Gastroesophageal sphincter (tissue), 4 donors: Measurements from ENCODE around the gene RAPGEF5. TPM values are rescaled to one million over a fixed set of nuclear protein-coding genes. Genes with fewer than 3 reads are reported as not detected.

Source experiments
- ATAC-seq: fragments of 150-250 bp; one replicate; pipeline ENCODE4 v1.9.1; 2016; ENCODE audit warnings: mild to moderate bottlenecking, moderate library complexity
- H3K27ac ChIP-seq, 4 donors: fragments of 200-600 bp; sonication (generic) in 3 of 4; 1 replicate in 3 of 4; 2 replicates in 1 of 4; pipeline ENCODE4 v1.5.1; 2016 to 2019
- H3K27me3 ChIP-seq: fragments of 200-600 bp; sonication (generic); one replicate; pipeline ENCODE4 v1.5.1; 2019
- H3K36me3 ChIP-seq, 2 donors: fragments of 200-600 bp; sonication (generic); one replicate each; pipeline ENCODE4 v1.5.1; 2019; ENCODE audit warnings: control low read depth in 1 of 2
- H3K4me1 ChIP-seq, 3 donors: fragments of 200-600 bp; sonication (generic); 1 replicate in 2 of 3; 2 replicates in 1 of 3; pipeline ENCODE4 v1.5.1; 2016 to 2019; ENCODE audit warnings: control low read depth in 2 of 3
- H3K4me3 ChIP-seq, 2 donors: fragments of 200-600 bp; sonication (generic); one replicate each; pipeline ENCODE4 v1.5.1; 2019; ENCODE audit warnings: mild to moderate bottlenecking in 1 of 2, moderate library complexity in 1 of 2
- H3K9me3 ChIP-seq, 3 donors: fragments of 200-600 bp; sonication (generic); one replicate each; pipeline ENCODE4 v1.5.1; 2017 to 2019; ENCODE audit warnings: control low read depth in 2 of 3
- EP300 ChIP-seq: sonication (generic); formaldehyde crosslinking; IDR thresholded peaks from one replicate; pipeline ENCODE4 v1.6.1; 2017; ENCODE audit warnings: antibody characterized with exemption, mild to moderate bottlenecking
- POLR2A ChIP-seq, 2 donors: fragments of 450-650 bp; IDR thresholded peaks; one replicate each; pipeline ENCODE4 v1.6.1; 2017; ENCODE audit warnings: antibody characterized with exemption in 2 of 2, mild to moderate bottlenecking in 2 of 2, moderate library complexity in 1 of 2
- POLR2AphosphoS5 ChIP-seq: sonication (generic); formaldehyde crosslinking; IDR thresholded peaks from one replicate; pipeline ENCODE4 v1.6.1; 2017; ENCODE audit warnings: antibody characterized with exemption
- WGBS, 2 donors: methylation state at CpG; one replicate each; pipeline ENCODE4 v1.1.5; 2018; ENCODE audit warnings: low coverage in 1 of 2; 5-methylcytosine and 5-hydroxymethylcytosine counted together
- total RNA-seq, 4 donors: library from RNA; depleted of rRNA; stranded (reverse); fragments of >200 nt; gene quantifications; one replicate each; pipeline ENCODE4 v1.1.0, GENCODE V29; 2016
- TF ChIP-seq, protein P1 (sequence below), 4 experiments: fragments of 200-600 bp in 2 of 4; fragments of 450-650 bp in 2 of 4; sonication (generic) in 1 of 4; IDR thresholded peaks; one replicate each; pipeline ENCODE4 v1.5.1; 2017 to 2019; ENCODE audit warnings: antibody characterized with exemption in 4 of 4, mild to moderate bottlenecking in 2 of 4, moderate library complexity in 2 of 4

RAPGEF5 gene
- total RNA-seq, 4 donors from 2014 or later, result 21.5 to 29.8 (median 26.6) TPM

DNA sequence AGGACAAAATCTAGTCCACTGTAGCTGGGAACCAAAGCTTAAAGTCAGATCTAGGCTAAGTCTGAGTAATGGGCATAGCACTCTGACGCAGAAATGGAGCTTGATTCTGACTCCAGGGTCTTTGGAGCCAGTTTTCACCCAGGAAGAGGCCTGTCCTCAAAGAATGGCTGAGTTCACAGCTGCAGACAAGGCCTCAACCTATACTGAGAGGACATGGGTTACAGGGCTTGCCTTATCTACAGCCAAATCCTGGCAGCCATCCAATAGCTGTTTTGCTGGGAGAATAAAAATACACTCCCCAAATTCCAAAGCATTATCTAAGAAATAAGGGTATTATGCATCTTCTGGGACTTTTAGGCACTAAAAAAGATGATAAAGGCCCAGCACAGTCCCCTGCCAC, 154.8 kb downstream of the RAPGEF5 start:
- Histone ChIP-seq H3K9me3 (no peaks in the 10 kb centered on the region), H3K27ac (no peak overlapping the region), H3K27me3 (no peaks in the 10 kb centered on the region), H3K36me3 (no peaks in the 10 kb centered on the region), H3K4me3 (no peak overlapping the region), H3K4me1 (peaks cover 0 to 3% (median 0%) of the 10 kb centered on the region in 3 donors)
- 80 to 100% methylated on average over 1 of the region's 1 CpG for WGBS, 2 donors
- TF ChIP-seq POLR2AphosphoS5 (no peak), POLR2A (IDR thresholded peaks at IDR 0.05) (no peak), EP300 (no peak)
- TF ChIP-seq, protein P1, sequence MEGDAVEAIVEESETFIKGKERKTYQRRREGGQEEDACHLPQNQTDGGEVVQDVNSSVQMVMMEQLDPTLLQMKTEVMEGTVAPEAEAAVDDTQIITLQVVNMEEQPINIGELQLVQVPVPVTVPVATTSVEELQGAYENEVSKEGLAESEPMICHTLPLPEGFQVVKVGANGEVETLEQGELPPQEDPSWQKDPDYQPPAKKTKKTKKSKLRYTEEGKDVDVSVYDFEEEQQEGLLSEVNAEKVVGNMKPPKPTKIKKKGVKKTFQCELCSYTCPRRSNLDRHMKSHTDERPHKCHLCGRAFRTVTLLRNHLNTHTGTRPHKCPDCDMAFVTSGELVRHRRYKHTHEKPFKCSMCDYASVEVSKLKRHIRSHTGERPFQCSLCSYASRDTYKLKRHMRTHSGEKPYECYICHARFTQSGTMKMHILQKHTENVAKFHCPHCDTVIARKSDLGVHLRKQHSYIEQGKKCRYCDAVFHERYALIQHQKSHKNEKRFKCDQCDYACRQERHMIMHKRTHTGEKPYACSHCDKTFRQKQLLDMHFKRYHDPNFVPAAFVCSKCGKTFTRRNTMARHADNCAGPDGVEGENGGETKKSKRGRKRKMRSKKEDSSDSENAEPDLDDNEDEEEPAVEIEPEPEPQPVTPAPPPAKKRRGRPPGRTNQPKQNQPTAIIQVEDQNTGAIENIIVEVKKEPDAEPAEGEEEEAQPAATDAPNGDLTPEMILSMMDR (IDR thresholded peaks at IDR 0.05), result no peak
- no peak for ATAC-seq

DNA sequence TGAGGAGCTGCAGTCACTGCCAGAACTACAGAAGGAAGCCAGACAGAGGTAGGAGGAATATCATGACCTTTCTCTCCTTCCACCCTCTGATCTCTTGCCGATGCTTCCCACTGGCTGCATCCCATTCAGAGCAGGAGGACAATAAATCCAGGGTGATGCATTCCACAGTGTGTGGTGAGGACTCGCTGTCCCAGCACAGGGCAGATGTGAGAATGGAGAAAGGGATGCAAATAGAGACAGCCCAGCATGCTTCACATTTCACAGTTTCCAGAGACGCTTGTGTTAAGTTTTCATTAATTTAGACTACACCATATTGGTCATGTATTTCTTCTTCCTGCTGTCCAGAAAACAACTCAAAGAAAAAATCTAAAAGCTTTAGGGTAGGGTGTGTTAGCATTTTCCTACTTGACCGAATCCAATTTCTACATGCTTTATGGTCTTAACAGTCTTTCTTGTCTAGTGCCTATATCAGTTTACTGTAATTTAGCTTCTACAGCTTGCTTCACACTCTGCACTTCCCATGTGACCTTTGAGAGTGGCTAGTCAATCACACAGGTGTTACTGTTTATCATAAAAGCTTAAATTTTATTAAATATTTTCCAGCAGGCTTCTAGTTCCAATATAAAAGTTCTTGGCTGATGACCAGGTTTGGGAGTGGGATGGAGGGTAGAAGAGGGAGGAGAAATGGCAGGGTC, 155.6 kb downstream of the RAPGEF5 start:
- H3K4me3 ChIP-seq, result no peak overlapping the region
- whole genome bisulfite sequencing, 2 donors, result 79 to 83% methylated on average over 4 of the region's 4 CpGs
- H3K4me1 ChIP-seq, result peaks cover 0 to 3% (median 0%) of the 10 kb centered on the region in 3 donors
- no peaks in the 10 kb centered on the region for H3K36me3 ChIP-seq
- no peak overlapping the region for H3K27ac ChIP-seq
- TF ChIP-seq EP300, result no peak
- TF ChIP-seq, protein P1 (IDR thresholded peaks at IDR 0.05), result no peak
- TF ChIP-seq POLR2AphosphoS5, result no peak
- TF ChIP-seq POLR2A (IDR thresholded peaks at IDR 0.05), result no peak
- H3K27me3 ChIP-seq, result no peaks in the 10 kb centered on the region
- H3K9me3 ChIP-seq, result no peaks in the 10 kb centered on the region
- no peak for ATAC-seq

DNA sequence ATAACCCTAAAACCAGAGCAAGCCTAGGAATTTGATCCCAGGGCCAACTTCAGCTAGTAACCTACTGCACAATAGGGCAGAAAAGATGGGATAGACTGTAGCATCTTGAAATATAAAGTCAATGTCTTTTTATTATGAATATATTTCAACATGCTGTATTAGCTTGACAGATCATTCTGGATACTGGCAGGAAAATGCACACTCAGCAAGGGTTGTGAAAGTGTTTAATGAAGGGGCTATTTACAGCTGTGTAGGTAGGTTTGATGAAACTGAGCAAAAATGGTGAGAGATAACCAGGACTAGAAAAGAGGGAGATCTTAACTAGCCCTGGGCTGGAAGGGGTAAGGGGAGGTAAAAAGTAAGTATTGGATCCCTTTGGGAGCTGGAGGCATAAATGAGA, 156.2 kb downstream of the RAPGEF5 start:
- H3K27ac ChIP-seq, result no peak overlapping the region

DNA sequence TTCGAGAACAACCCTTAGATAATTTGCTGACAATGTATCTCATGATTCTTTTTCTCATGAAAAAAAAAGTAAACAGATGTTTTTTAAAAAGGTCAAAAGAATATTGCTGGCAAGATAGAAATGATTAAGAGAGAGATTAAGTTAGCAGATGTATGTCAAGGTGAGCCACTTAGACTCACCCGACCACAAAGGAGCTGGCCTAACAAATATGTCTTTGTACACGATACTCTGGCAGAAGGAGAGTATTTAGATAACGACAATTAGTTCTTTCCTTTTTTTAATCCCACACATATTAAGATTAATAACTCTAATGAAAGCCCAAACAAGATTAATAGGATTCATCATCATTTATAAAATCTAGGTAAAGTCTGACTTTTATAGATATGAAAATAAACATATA, 156.7 kb downstream of the RAPGEF5 start:
- Histone ChIP-seq H3K4me3 (no peak overlapping the region), H3K9me3 (no peaks in the 10 kb centered on the region), H3K27me3 (no peaks in the 10 kb centered on the region), H3K4me1 (peaks cover 0 to 3% (median 0%) of the 10 kb centered on the region in 3 donors), H3K27ac (no peak overlapping the region), H3K36me3 (no peaks in the 10 kb centered on the region)
- no peak for ATAC-seq
- 79 to 90% methylated on average over 2 to 4 of the region's 4 CpGs for WGBS, 2 donors
- no peak for TF ChIP-seq POLR2AphosphoS5
- TF ChIP-seq EP300, result no peak
- no peak for TF ChIP-seq POLR2A (IDR thresholded peaks at IDR 0.05)
- TF ChIP-seq, protein P1 (IDR thresholded peaks at IDR 0.05), result no peak

More for the DNA sequence above, 156.2 kb downstream of the RAPGEF5 start:
- ATAC-seq, result no peak
- TF ChIP-seq, protein P1 (IDR thresholded peaks at IDR 0.05), result no peak
- no peak for TF ChIP-seq POLR2AphosphoS5
- no peak for TF ChIP-seq POLR2A (IDR thresholded peaks at IDR 0.05)
- no peak for TF ChIP-seq EP300
- H3K9me3 ChIP-seq, result no peaks in the 10 kb centered on the region
- H3K4me1 ChIP-seq, result peaks cover 0 to 3% (median 0%) of the 10 kb centered on the region in 3 donors
- no peaks in the 10 kb centered on the region for H3K27me3 ChIP-seq
- no peaks in the 10 kb centered on the region for H3K36me3 ChIP-seq
- no peak overlapping the region for H3K4me3 ChIP-seq

DNA sequence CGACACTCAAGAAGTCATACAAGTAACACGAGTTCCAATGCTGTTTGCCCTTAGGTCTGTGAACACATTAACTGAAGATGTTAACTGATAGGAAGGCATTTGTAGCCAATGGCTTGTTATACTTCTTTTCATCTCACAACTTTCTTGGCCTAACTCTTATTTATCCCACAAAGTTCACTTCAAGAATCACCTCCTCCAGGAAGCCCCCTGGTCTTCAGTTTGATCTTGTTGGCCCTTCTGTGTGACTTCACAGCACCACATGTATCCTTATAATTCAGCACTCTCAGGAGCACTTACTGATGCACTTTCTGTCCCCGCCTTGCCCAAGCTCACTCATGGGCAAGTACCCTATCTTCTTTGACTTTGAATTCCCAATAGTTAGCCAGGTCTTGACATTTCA, 159.6 kb downstream of the RAPGEF5 start:
- H3K4me3 ChIP-seq, result no peak overlapping the region
- no peak for ATAC-seq
- H3K27me3 ChIP-seq, result no peaks in the 10 kb centered on the region
- WGBS, 2 donors, result 85 to 100% methylated on average over 1 to 3 of the region's 3 CpGs
- no peak overlapping the region for H3K27ac ChIP-seq
- H3K36me3 ChIP-seq, result no peaks in the 10 kb centered on the region
- no peaks in the 10 kb centered on the region for H3K9me3 ChIP-seq
- H3K4me1 ChIP-seq, result peaks cover 0 to 11% (median 0%) of the 10 kb centered on the region in 3 donors
- TF ChIP-seq POLR2AphosphoS5, result no peak
- no peak for TF ChIP-seq POLR2A (IDR thresholded peaks at IDR 0.05)
- TF ChIP-seq, protein P1 (IDR thresholded peaks at IDR 0.05), result no peak
- no peak for TF ChIP-seq EP300
